ENCODE results near the gene PPP1R15A.
"Not testable (repeated sequence)": the region's sequence is repeated elsewhere in the genome, so short reads cannot be mapped to it uniquely, and the experiment has no call there.

Gene PPP1R15A

GRCh38 chr19:48841047-48841446 lies 31.2 kb upstream of the PPP1R15A start:
- FAIRE-seq (no peak), DNase-seq (ENCODE audit: insufficient read length) (no peak)
- TF ChIP-seq POLR2AphosphoS5 (IDR thresholded peaks at IDR 0.05; ENCODE audit: low read depth, low read length): no peak
- TF ChIP-seq POLR2A (IDR thresholded peaks at IDR 0.05; ENCODE audit: low read depth, low read length): no peak
- no peak for TF ChIP-seq TAF1 (IDR thresholded peaks at IDR 0.05; ENCODE audit: borderline replicate concordance, low read depth, low read length)

DNA sequence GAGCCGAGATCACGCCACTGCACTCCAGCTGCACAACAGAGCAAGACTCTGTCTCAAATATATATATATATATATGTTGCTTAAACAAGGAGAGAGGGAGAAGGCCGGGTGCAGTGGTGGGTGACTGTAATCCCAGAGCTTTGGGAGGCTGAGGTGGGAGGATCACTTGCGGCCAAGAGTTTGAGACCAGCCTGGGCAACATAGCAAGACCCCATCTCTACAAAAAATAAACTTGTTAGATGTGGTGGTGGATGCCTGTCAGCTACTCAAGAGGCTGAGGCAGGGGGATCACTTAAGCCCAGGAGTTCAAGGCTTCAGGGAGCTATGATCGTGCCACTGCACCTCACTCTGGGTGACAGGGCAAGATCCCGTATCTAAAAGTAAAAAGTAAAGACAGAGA lies 30.6 kb upstream of the PPP1R15A start:
- no peak for DNase-seq (ENCODE audit: insufficient read length)
- no peak for FAIRE-seq
- TF ChIP-seq POLR2A (IDR thresholded peaks at IDR 0.05; ENCODE audit: low read depth, low read length): no peak
- no peak for TF ChIP-seq TAF1 (IDR thresholded peaks at IDR 0.05; ENCODE audit: borderline replicate concordance, low read depth, low read length)
- TF ChIP-seq POLR2AphosphoS5 (IDR thresholded peaks at IDR 0.05; ENCODE audit: low read depth, low read length): no peak

DNA sequence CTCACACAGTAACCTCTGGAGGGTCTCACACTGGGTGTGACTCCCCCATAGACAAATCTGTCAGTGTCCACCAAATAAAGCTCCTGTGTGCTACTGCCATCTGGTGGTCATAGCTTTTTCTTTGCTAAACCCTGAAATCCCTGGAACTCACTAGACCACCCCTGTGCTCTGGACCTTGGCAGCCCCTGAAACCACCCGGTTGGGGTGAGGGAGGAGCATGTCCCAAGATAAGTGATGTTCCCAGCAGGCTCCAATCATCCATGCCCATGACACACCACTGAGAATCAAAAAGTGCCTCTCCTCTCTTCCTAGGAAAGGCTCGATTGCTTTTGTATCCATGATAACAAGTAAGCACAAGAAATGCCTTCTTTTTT lies 29.4 kb upstream of the PPP1R15A start:
- peak; percentile 86 for FAIRE-seq
- no peak for DNase-seq (ENCODE audit: insufficient read length)
- no peak for TF ChIP-seq POLR2AphosphoS5 (IDR thresholded peaks at IDR 0.05; ENCODE audit: low read depth, low read length)
- no peak for TF ChIP-seq TAF1 (IDR thresholded peaks at IDR 0.05; ENCODE audit: borderline replicate concordance, low read depth, low read length)
- TF ChIP-seq POLR2A (IDR thresholded peaks at IDR 0.05; ENCODE audit: low read depth, low read length): no peak

GRCh38 chr19:48844472-48844871 lies 27.7 kb upstream of the PPP1R15A start:
- DNase-seq (ENCODE audit: insufficient read length) (no peak), FAIRE-seq (no peak)
- TF ChIP-seq POLR2A (IDR thresholded peaks at IDR 0.05; ENCODE audit: low read depth, low read length) (no peak), TAF1 (IDR thresholded peaks at IDR 0.05; ENCODE audit: borderline replicate concordance, low read depth, low read length) (no peak), POLR2AphosphoS5 (IDR thresholded peaks at IDR 0.05; ENCODE audit: low read depth, low read length) (no peak)

DNA sequence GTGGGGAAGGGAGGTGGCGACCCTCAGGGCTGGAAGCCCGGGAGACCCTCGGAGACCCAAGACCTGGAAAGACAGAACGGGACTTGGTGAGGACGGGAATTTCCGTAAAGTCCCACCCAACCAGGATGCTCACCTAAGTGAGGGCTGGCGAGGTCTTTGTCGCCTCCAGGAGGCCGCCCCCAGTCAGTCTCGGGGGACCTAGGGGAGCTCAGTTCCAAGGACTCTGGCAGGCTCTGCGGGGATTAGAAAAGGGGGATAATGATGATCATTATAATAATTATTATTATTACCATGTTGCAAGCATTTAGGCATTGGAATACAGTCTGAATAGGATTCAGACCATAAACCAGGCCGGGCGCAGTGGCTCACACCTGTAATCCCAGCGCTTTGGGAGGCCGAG lies 26.8 kb upstream of the PPP1R15A start:
- no peak for TF ChIP-seq POLR2A (IDR thresholded peaks at IDR 0.05; ENCODE audit: low read depth, low read length)
- no peak for TF ChIP-seq TAF1 (IDR thresholded peaks at IDR 0.05; ENCODE audit: borderline replicate concordance, low read depth, low read length)
- TF ChIP-seq POLR2AphosphoS5 (IDR thresholded peaks at IDR 0.05; ENCODE audit: low read depth, low read length): no peak
- FAIRE-seq (no peak), DNase-seq (ENCODE audit: insufficient read length) (no peak)

GRCh38 chr19:48846659-48847058 lies 25.6 kb upstream of the PPP1R15A start:
- not testable (repeated sequence) for FAIRE-seq; DNase-seq (ENCODE audit: insufficient read length)

GRCh38 chr19:48852292-48852691 lies 19.9 kb upstream of the PPP1R15A start:
- FAIRE-seq (no peak), DNase-seq (ENCODE audit: insufficient read length) (no peak)
- TF ChIP-seq TAF1 (IDR thresholded peaks at IDR 0.05; ENCODE audit: borderline replicate concordance, low read depth, low read length) (no peak), POLR2A (IDR thresholded peaks at IDR 0.05; ENCODE audit: low read depth, low read length) (no peak), POLR2AphosphoS5 (IDR thresholded peaks at IDR 0.05; ENCODE audit: low read depth, low read length) (no peak)

GRCh38 chr19:48853483-48853882 lies 18.7 kb upstream of the PPP1R15A start:
- FAIRE-seq (no peak), DNase-seq (ENCODE audit: insufficient read length) (no peak)
- TF ChIP-seq POLR2AphosphoS5 (IDR thresholded peaks at IDR 0.05; ENCODE audit: low read depth, low read length) (no peak), TAF1 (IDR thresholded peaks at IDR 0.05; ENCODE audit: borderline replicate concordance, low read depth, low read length) (no peak), POLR2A (IDR thresholded peaks at IDR 0.05; ENCODE audit: low read depth, low read length) (no peak)

GRCh38 chr19:48854103-48854502 lies 18.1 kb upstream of the PPP1R15A start:
- TF ChIP-seq TAF1 (IDR thresholded peaks at IDR 0.05; ENCODE audit: borderline replicate concordance, low read depth, low read length) (no peak), POLR2A (IDR thresholded peaks at IDR 0.05; ENCODE audit: low read depth, low read length) (no peak), POLR2AphosphoS5 (IDR thresholded peaks at IDR 0.05; ENCODE audit: low read depth, low read length) (no peak)
- DNase-seq (ENCODE audit: insufficient read length): no peak
- FAIRE-seq: no peak

DNA sequence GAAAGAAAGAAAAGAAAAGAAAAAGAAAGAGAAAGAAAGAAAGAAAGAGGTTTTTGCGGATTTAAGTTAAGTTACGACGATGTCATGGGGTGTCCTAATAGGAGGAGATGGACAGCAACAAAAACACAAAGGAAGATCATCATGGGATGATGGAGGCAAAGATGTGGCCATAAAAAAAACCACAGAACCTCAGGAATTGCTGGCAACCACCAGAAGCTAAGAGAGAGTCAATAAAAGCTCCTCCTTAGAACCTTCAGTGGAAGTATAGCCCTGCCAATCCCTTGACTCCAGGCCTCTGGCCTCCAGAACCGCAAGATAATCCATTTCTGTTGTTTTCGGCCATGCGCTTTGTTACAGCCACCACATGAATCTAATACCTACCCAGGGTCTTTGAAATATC lies 15.3 kb upstream of the PPP1R15A start:
- FAIRE-seq: no peak
- TF ChIP-seq POLR2A (IDR thresholded peaks at IDR 0.05; ENCODE audit: low read depth, low read length) (no peak), TAF1 (IDR thresholded peaks at IDR 0.05; ENCODE audit: borderline replicate concordance, low read depth, low read length) (no peak), POLR2AphosphoS5 (IDR thresholded peaks at IDR 0.05; ENCODE audit: low read depth, low read length) (no peak)
- DNase-seq (ENCODE audit: insufficient read length): no peak

DNA sequence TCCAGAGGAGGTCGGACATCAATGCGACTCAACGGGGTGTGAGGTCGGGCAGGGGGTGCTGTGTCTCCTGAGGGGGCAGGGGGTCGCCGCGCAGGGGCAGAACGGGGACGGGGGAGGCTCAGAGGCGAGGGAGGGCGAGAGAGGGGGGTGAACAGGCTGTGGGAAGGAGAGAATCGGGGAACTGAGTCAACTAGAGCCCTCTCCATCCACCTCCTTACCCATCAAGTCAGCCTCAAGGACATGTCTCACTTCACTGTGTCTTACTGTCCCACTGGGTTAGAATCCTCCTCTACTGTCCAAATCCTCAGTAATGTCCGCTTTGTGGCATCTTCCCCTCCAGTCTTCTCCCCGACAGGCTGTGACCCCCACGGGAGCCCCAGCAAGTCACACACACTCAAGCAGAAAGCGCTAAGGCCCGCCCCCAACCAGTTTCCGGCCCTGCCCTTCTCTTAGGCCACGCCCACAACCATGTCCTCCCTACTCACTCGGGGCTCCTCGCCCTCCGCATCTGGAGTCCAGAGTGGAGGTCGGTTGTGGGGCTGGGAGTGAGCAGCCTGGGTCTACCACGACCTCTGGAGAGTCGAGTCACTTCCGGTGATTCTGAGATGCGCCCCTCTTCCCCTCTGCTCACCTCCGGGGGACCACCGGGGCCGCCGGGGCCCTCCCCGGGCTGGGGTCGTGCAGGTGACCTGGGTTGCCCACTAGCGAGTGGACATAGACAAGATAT lies 13.1 kb upstream of the PPP1R15A start:
- peak; percentile 72 for FAIRE-seq
- TF ChIP-seq TAF1 (IDR thresholded peaks at IDR 0.05; ENCODE audit: borderline replicate concordance, low read depth, low read length): no peak
- TF ChIP-seq POLR2A (IDR thresholded peaks at IDR 0.05; ENCODE audit: low read depth, low read length): no peak
- TF ChIP-seq POLR2AphosphoS5 (IDR thresholded peaks at IDR 0.05; ENCODE audit: low read depth, low read length): no peak
- DNase-seq (ENCODE audit: insufficient read length): peak; percentile 79

GRCh38 chr19:48859711-48860572 lies 12.3 kb upstream of the PPP1R15A start:
- DNase-seq (ENCODE audit: insufficient read length) (no peak), FAIRE-seq (peak; percentile 5)
- no peak for TF ChIP-seq TAF1 (IDR thresholded peaks at IDR 0.05; ENCODE audit: borderline replicate concordance, low read depth, low read length)

All from GM12892 (cell line).